Natural killer cell (primary cell): ENCODE data around the gene PDHX. TPM values are rescaled to one million over a fixed set of nuclear protein-coding genes. Genes with fewer than 3 reads are reported as not detected.

Experiments
- ATAC-seq, 3 donors: fragments of 150-1000 bp in 2 of 3; fragments of 200-7000 bp in 1 of 3; cut with Tn5 transposase; 1 replicate in 1 of 3; 2 replicates in 2 of 3; pipeline ENCODE4 v1.10.0; 2021; ENCODE audit warnings: mild to moderate bottlenecking in 2 of 3, moderate library complexity in 2 of 3
- DNase-seq, 2 donors: peaks; one replicate each; pipeline versions ENCODE4 v3.0.0 to v3.0.0-alpha.2; 2013 to 2021; ENCODE audit warnings: mixed read lengths in 1 of 2
- H3K27ac ChIP-seq: one replicate; pipeline ENCODE4 v1.5.1; 2013; ENCODE audit warnings: mild to moderate bottlenecking, low read length
- H3K27me3 ChIP-seq: one replicate; pipeline ENCODE4 v1.6.1; 2013; ENCODE audit warnings: low read length; ENCODE audit not compliant: control insufficient read depth, insufficient read depth
- H3K36me3 ChIP-seq: one replicate; pipeline ENCODE4 v1.6.1; 2013; ENCODE audit warnings: low read length; ENCODE audit not compliant: control insufficient read depth, insufficient read depth
- H3K4me1 ChIP-seq: one replicate; pipeline ENCODE4 v1.6.1; 2013; ENCODE audit warnings: low read length; ENCODE audit not compliant: control insufficient read depth, insufficient read depth
- H3K4me3 ChIP-seq: one replicate; pipeline ENCODE4 v1.5.1; 2013; ENCODE audit warnings: low read length
- H3K9me3 ChIP-seq: one replicate; pipeline ENCODE4 v1.6.1; 2013; ENCODE audit warnings: low read length; ENCODE audit not compliant: control insufficient read depth, insufficient read depth
- H3K27ac Mint-ChIP-seq, 2 donors: one replicate each; pipeline ENCODE4 v1.8.0; 2022; ENCODE audit warnings: mild to moderate bottlenecking in 2 of 2, mixed read lengths in 2 of 2, moderate library complexity in 1 of 2
- H3K27me3 Mint-ChIP-seq, 2 donors: one replicate each; pipeline ENCODE4 v1.8.0; 2022; ENCODE audit warnings: low read depth in 2 of 2, mixed read lengths in 2 of 2
- H3K36me3 Mint-ChIP-seq: one replicate; pipeline ENCODE4 v1.8.0; 2022; ENCODE audit warnings: mixed read lengths
- H3K4me1 Mint-ChIP-seq, 2 donors: one replicate each; pipeline ENCODE4 v1.8.0; 2022; ENCODE audit warnings: mixed read lengths in 2 of 2
- H3K4me3 Mint-ChIP-seq: one replicate; pipeline ENCODE4 v1.8.0; 2022; ENCODE audit warnings: mild to moderate bottlenecking, moderate library complexity, mixed read lengths
- H3K9me3 Mint-ChIP-seq, 2 donors: one replicate each; pipeline ENCODE4 v1.8.0; 2022; ENCODE audit warnings: mixed read lengths in 2 of 2
- WGBS: methylation state at CpG from one replicate; pipeline ENCODE4 v1.1.7; 2013; ENCODE audit warnings: missing lambda C conversion rate; ENCODE audit not compliant: insufficient coverage; 5-methylcytosine and 5-hydroxymethylcytosine counted together
- intact Hi-C: fragments of 100-400 bp; cut with micrococcal nuclease; formaldehyde crosslinking; loops from one replicate; pipeline ENCODE4 v1.14.2; 2022
- total RNA-seq, 4 donors: library from RNA; stranded (reverse); fragments of 120-200 nt in 1 of 4; gene quantifications; one replicate each; pipeline versions ENCODE4 v1.2.3 to v1.2.4, GENCODE V29; 2013 to 2022
- TF ChIP-seq, protein P1 (sequence below): fragments of 200-600 bp; IDR thresholded peaks from one replicate; pipeline ENCODE4 v1.8.0; 2022; ENCODE audit warnings: antibody characterized with exemption

The PDHX gene
- total RNA-seq, 3 donors from 2014 or later (not counting 1 experiment from before 2014, with no cell fraction given) = 18.3 to 27.1 (median 20.9) TPM

DNA sequence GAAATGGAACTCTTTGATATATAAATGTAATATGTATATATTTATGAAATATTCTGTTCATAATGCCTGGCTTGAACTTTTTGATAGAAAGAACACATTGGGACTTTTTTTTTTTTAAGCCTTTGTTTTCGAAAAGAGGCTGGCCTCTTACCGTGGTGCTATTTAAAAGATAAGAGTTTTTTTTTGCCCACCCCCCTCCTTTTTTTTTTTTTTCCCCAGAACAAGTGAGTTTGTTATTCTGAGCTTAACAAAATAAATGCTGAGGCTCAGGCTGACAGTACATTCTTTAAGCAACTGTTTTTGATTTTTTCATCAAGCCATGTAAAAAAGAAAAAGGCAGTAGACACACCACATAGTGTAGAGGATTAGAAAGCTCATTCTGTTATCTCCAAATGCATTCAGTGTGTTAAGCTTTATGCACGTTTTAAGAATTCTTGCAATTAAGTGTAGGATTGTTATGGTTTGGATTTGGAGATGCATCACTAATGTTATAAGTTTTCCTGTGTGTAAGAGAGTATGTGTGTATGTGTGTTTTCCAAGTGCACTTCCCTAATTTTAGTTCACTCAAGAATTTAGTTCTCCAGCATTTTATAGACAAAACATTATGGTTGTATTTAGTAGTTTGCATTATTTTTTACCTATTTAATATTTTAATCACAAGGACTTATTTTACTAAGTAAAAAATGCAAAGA, 12.0 kb downstream of the PDHX start:
- H3K27ac Mint-ChIP-seq = no peak overlapping the region
- no peaks in the 10 kb centered on the region for H3K27me3 Mint-ChIP-seq
- whole genome bisulfite sequencing = 67% methylated on average over 2 of the region's 3 CpGs

DNA sequence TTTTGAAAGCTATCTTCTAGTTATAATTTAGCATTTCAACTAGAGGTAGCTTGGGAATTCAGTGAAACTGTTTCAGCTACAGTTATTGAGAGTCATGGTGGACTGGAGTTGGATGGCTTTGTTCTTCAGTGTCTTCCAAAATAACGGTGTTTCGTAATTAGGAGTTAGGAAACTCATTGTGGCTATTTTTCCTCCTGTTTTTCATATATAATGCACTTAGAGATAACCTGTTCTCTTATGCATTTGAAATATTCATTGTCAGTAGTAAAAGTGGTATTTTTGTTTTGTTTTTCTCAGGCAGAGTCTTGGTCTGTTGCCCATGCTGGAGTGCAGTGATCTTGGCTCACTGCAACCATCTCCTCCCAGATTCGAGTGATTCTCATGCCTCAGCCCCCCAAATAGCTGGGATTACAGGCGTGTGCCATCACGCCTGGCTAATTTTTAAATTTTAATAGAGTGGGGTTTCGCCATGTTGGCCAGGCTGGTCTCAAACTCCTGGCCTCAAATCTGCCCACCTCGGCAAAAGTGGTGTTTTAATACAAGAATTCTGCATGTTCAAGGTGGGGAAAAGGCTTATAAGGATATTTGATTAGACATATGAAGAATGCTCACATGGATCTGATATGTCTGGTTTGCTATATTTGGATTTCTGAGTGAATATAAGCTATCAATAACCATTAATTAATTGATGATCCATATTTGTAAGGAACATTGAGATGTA, 12.7 kb downstream of the PDHX start:
- H3K27ac ChIP-seq = no peak overlapping the region
- Mint-ChIP-seq H3K4me3 (no peak overlapping the region), H3K27me3 (no peaks in the 10 kb centered on the region), H3K36me3 (peaks cover 7% of the 10 kb centered on the region), H3K4me1 (peaks cover 7 to 21% of the 10 kb centered on the region in 2 donors), H3K27ac (peak overlapping the region in 1 of 2 donors; percentile 56), H3K9me3 (no peaks in the 10 kb centered on the region)
- intact Hi-C loops = no loop called here
- H3K4me3 ChIP-seq = no peak overlapping the region
- TF ChIP-seq, protein P1, sequence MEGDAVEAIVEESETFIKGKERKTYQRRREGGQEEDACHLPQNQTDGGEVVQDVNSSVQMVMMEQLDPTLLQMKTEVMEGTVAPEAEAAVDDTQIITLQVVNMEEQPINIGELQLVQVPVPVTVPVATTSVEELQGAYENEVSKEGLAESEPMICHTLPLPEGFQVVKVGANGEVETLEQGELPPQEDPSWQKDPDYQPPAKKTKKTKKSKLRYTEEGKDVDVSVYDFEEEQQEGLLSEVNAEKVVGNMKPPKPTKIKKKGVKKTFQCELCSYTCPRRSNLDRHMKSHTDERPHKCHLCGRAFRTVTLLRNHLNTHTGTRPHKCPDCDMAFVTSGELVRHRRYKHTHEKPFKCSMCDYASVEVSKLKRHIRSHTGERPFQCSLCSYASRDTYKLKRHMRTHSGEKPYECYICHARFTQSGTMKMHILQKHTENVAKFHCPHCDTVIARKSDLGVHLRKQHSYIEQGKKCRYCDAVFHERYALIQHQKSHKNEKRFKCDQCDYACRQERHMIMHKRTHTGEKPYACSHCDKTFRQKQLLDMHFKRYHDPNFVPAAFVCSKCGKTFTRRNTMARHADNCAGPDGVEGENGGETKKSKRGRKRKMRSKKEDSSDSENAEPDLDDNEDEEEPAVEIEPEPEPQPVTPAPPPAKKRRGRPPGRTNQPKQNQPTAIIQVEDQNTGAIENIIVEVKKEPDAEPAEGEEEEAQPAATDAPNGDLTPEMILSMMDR = no peak
- no peaks in the 10 kb centered on the region for H3K27me3 ChIP-seq
- ATAC-seq (no peak), DNase-seq (no peak)
- no peaks in the 10 kb centered on the region for H3K4me1 ChIP-seq
- H3K9me3 ChIP-seq = no peaks in the 10 kb centered on the region
- peaks cover 7% of the 10 kb centered on the region for H3K36me3 ChIP-seq
- WGBS = 99% methylated on average over 7 of the region's 7 CpGs

More for the DNA sequence above, 12.0 kb downstream of the PDHX start:
- peaks cover 7% of the 10 kb centered on the region for H3K36me3 Mint-ChIP-seq
- H3K9me3 Mint-ChIP-seq = no peaks in the 10 kb centered on the region
- Histone ChIP-seq H3K27ac (no peak overlapping the region), H3K9me3 (no peaks in the 10 kb centered on the region), H3K4me1 (no peaks in the 10 kb centered on the region), H3K36me3 (peaks cover 7% of the 10 kb centered on the region), H3K4me3 (no peak overlapping the region), H3K27me3 (no peaks in the 10 kb centered on the region)
- no peak overlapping the region for H3K4me3 Mint-ChIP-seq
- TF ChIP-seq, protein P1 = no peak
- DNase-seq (no peak), ATAC-seq (no peak)
- H3K4me1 Mint-ChIP-seq = peaks cover 7 to 21% of the 10 kb centered on the region in 2 donors
- intact Hi-C loops = no loop called here

DNA sequence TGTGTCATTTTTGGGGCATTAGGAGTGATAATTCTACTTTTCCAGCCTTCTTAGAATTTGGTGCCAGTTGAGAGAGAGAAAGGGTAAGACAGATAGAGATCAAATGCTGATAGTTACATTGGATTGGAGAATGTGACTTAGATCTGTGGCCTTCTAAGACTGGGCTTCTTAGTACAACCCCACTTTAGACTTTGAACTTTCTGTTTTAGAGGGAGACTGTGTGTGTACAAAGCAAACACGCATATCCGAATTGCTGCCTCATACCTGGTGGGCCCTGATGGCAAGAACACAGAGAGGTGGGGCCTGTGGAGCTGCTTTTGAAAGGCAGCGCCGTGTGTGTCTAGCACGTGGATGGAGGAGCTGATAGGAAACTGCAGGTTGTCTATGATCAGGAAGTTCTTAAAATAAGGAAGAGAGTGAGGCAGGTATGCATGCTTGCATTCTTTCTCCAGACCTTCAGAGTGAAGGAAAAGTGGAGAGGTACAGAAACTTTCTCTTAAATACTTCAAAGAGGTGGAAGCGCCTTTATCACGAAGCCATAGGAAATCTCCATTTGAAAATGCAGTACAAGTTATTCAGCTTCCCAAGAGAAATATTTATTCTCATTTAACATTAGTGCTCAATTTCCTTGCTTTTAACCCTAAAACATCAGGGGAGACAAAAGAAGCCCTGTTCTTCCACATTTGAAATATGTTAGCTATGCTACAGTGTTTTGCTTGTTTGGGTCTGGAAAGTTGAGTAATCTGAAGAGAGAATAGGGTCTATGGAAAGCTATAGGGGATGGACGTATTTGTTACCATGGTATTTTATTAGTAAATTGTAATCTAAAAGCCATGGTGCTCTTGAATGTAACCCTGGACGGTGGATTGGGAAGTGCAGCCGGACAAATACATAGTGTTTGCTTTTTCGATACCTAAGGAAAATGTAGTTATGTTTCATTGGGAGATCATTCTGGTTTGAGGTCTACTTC, 13.7 kb downstream of the PDHX start:
- no peaks in the 10 kb centered on the region for H3K27me3 ChIP-seq
- TF ChIP-seq, protein P1 = no peak
- ATAC-seq = no peak
- H3K36me3 Mint-ChIP-seq = peaks cover 7% of the 10 kb centered on the region
- intact Hi-C loops = no loop called here
- H3K9me3 ChIP-seq = no peaks in the 10 kb centered on the region
- H3K4me3 Mint-ChIP-seq = no peak overlapping the region
- peaks cover 7% of the 10 kb centered on the region for H3K36me3 ChIP-seq
- no peak for DNase-seq
- H3K4me1 ChIP-seq = no peaks in the 10 kb centered on the region
- H3K9me3 Mint-ChIP-seq = no peaks in the 10 kb centered on the region
- no peak overlapping the region for H3K4me3 ChIP-seq
- 88% methylated on average over 11 of the region's 11 CpGs for WGBS
- peaks cover 7 to 21% of the 10 kb centered on the region in 2 donors for H3K4me1 Mint-ChIP-seq
- no peak overlapping the region for H3K27ac ChIP-seq
- peak overlapping the region in 1 of 2 donors; percentile 56 for H3K27ac Mint-ChIP-seq
- no peaks in the 10 kb centered on the region for H3K27me3 Mint-ChIP-seq
